ENCODE data around the gene CYP11A1.

The CYP11A1 gene

GRCh38 chr15:74367296-74367854, at the start of gene CYP11A1:
Gene CYP11A1, minus strand, starts transcription at chr15:74367646. Its CDS starts 61 bp downstream, at chr15:74367585.
- Histone ChIP-seq H3K27ac (no peak within 1 kb of the TSS), H3K4me3 (no peak within 1 kb of the TSS)

DNA sequence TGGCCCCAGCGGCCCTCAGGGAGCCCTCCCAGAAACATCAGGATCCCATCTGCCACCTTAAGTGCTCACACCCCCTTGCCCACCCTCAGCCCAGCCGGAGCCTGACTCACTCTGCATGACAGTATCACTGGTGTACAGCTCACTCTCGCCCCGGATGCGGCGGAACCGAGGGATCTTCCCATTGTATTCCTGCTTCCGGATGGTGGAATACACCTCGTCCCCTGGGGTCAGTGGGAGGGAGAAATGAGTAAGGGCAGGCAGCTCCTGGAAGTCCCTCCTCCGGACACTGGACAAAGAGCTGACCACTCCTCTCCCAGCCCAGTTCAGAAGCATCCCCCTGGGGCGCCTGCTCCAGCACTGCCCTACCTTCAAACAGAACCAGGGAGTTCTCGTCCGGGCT, 49.8 kb upstream of the CYP11A1 start:
- Histone ChIP-seq H3K4me3 (no peak overlapping the region), H3K27ac (peak overlapping the region in 1 of 21 experiments; percentile 46)

DNA sequence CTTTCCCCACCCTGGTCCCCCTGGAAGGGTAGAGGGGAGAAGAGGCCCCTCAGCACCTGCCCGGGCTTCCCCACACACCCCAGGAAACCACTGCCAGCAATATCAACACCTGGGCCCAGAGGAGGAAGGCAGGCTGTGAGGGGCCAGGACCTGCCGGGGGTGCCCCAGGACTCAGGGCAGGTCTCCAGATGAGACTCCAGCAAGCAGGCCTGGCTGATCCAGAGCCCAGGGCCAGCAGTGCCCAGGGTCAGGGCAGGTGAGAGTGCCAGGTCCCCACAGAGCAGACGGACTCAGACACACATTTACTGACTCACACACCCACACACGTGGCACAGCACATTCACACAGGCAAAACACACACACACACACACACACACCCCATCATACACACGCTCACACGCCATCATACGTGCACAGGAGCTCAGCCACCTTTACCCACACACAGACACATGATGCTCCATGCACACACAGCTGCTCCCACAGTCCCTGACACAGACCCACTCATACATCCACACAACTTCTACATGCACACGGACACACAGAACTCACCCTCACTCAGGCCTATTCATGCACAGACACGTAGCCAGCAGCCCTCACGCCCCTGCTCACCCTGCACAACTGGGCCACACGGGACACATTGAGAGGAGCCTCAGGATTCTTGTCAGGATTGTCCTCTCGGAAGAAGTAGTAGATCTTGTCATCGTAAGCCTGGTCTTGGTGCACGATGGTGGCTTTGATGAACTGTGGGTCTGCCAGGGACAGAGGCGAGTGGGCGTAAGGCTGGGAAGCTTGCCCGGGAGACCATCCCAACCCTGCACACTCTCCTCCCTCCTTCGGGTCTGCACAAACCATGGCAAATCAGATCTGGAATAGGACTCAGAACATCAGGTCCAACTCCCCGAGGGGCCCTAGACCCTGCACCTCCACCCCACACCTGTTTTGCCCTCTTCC, 48.8 kb upstream of the CYP11A1 start:
- Histone ChIP-seq H3K27ac (peak overlapping the region in 1 of 21 experiments; percentile 46), H3K4me3 (no peak overlapping the region)

DNA sequence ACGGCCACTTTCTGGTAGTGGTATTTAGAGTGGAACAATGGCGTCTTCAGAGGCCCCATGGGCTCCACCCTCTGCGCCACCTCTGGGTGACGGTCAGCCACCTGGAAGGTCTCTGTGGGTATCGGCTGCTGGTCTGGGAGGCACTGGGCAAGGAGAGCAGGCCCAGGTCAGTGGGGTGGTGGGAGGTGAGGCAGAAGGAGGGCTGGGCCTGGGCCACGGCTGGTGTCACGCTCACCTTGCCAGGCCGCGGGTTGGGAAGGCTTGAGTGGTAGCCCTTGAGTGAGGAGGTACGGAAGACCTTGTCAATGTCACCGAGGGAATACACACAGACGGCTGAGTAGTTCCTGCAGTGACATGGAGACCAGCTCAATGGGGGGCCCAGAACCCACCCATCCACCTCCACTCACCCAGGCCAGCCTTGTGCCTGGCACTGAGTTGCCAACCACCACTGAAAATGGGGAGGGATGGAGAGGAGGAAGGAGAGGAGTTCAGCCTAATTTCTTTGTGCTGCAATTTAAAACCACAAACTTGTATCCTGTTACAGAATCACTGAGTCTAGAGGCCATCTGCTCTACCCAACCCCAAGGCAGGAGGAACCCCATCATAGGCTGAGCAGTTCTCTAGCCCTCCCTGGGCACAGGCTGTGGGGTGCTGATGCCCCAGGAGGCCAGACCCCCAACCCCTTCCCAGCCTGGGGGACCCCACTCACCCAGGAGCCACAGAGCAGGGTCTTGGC, 47.3 kb upstream of the CYP11A1 start:
- Histone ChIP-seq H3K4me3 (no peak overlapping the region), H3K27ac (no peak overlapping the region)

GRCh38 chr15:74414081-74414580, 46.7 kb upstream of the CYP11A1 start:
- H3K27ac ChIP-seq: no peak overlapping the region

DNA sequence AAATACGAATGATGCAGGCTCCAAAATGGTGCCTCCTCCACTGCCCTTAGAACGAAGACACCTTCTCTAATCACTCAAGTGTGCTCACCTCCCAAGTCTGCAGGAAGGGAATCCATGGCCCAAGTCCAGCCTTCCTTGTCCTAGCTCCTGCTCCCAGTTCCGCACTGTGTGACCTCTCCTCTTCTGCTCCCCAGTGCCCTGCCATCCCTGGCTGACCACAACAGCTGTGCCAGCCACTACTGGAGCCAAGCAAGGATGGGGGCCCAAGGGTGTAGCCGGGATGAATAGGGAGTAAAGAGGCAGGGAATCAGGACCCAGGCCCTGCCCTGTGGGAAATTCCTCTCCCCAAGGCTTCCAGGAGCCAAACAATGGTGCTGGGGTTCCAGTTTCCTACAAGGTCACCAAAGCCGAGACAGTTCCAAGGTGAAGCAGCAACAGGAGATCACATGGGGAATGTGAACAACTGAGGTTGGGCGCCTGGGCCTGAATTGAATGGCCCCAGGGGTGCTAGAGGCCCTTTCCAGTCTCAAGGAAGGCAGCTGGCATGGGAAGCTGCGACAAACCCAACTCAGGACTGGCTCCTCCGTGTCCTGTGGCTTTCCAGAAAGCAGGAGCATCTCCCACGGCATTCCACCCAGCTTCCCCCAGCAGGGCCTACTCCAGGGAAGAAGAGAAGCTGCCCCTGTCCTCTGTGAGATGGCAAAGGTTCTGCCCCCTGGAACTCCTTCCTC, 46.1 kb upstream of the CYP11A1 start:
- no peak overlapping the region for H3K4me3 ChIP-seq
- no peak overlapping the region for H3K27ac ChIP-seq

More at GRCh38 chr15:74414081-74414580, 46.7 kb upstream of the CYP11A1 start:
- H3K4me3 ChIP-seq: no peak overlapping the region

- peak overlapping the region in 1 of 21 experiments; percentile 14 for H3K27ac ChIP-seq
These were observed 44.7 kb upstream of the CYP11A1 start for GRCh38 chr15:74412159-74412558.

GRCh38 chr15:74411686-74412085, 44.2 kb upstream of the CYP11A1 start:
- H3K27ac ChIP-seq: peak overlapping the region in 1 of 21 experiments; percentile 14
- no peak overlapping the region for H3K4me3 ChIP-seq

More at GRCh38 chr15:74412159-74412558, 44.7 kb upstream of the CYP11A1 start:
- no peak overlapping the region for H3K4me3 ChIP-seq

DNA sequence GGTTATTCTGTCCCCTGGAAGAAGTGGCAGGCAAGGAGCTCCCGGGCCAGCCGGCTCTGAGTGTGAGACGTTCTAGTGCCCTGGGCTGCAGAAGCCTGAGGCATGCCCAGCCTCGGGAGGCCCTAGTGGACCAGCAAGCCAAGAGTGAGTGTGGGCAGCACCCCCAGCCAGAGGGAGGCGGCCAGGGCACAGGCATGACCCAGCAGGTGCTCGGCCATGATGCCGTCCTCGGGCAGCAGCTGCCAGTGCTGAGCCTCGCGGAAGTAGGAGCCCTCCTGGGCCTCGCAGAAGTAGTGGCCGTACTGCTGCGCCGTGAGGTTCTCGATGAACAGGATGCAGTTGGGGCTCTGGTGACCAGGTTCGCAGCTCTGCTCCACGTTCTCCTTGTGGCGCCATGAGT, 43.1 kb upstream of the CYP11A1 start:
- Histone ChIP-seq H3K4me3 (no peak overlapping the region), H3K27ac (no peak overlapping the region)

GRCh38 chr15:74409225-74409624, 41.8 kb upstream of the CYP11A1 start:
- no peak overlapping the region for H3K4me3 ChIP-seq
- H3K27ac ChIP-seq: no peak overlapping the region

DNA sequence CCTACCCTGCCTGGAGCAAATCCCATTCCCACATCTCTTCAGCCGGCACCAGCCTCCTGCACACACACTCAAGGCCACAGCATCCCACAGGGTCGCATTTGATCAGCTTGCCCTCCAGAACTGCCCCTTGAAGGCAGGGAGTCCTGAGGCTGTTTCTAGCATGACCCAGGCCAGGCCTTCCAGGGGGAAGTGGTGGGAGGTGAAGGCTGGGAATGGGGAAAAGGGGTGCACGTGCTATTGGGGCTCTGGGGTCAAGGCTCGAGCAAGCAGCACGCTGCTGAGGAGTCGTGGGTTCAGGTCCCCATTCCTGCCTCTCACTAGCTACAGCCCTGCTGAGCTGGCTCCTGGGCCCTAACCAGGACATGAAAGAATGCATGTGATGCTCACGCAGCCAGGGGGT, 41.4 kb upstream of the CYP11A1 start:
- Histone ChIP-seq H3K27ac (no peak overlapping the region), H3K4me3 (no peak overlapping the region)

- Histone ChIP-seq H3K4me3 (no peak overlapping the region), H3K27ac (no peak overlapping the region)
These were observed 40.9 kb upstream of the CYP11A1 start for GRCh38 chr15:74408385-74408784.

GRCh38 chr15:74406992-74407705, 39.7 kb upstream of the CYP11A1 start:
- H3K27ac ChIP-seq: peak overlapping the region in 2 of 21 experiments; percentile 2 to 45

GRCh38 chr15:74406517-74406916, 39.1 kb upstream of the CYP11A1 start:
- Histone ChIP-seq H3K27ac (peak overlapping the region in 2 of 21 experiments; percentile 2 to 45), H3K4me3 (no peak overlapping the region)

More at GRCh38 chr15:74406992-74407705, 39.7 kb upstream of the CYP11A1 start:
- no peak overlapping the region for H3K4me3 ChIP-seq

DNA sequence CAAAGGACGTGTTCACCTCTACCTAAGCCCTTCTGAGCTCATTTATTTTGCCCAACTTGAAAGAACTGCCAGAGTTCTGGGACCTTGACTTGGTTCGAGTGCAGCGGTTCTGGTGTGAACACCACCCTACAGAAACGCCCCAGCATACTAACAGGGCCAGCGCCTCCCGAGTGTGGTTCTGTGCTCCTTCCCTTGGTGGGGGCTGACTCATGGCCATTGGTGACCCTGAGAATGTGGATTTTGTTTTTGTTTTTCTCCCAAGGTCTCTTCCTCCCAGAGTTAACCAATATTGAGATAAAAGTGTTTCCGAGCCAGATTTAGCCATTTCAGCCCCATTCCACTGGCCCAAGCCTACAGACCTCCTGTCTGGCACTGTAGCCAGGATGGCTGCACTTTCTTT, 38.4 kb upstream of the CYP11A1 start:
- no peak overlapping the region for H3K27ac ChIP-seq

DNA sequence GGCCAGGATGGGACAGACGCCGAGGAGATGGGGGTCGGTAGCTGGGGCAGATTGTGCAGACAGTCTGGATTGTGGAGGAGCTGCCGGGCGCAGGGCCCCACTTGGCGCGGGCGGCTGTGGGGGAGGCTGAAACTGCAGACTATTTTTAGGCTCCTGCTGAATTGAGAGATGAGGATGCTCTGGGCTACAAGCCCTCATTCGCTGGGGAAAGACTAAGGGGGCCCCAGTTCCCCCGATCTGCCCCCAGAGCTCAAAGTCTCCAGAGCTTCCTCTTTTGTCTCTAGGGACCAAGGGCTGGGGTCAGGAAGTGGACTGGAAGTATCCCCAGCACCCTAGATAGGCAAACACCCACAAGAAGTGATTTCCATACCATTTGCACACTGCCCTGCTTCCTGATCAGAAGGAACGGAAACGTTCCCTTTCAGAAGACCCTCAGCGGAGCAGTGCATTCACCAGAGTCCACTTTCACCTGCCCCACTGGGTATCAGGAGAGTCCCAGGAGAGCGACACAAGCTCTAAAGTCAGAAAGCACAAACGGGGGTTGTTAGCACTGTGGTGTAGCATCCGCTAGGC, 36.6 kb upstream of the CYP11A1 start:
- Histone ChIP-seq H3K4me3 (no peak overlapping the region), H3K27ac (peak overlapping the region in 6 of 21 experiments; percentile 21 to 84 (median 76))

More for the DNA sequence above, 38.4 kb upstream of the CYP11A1 start:
- no peak overlapping the region for H3K4me3 ChIP-seq

GRCh38 chr15:74403588-74403919, 36.1 kb upstream of the CYP11A1 start:
- peak overlapping the region in 8 of 21 experiments; percentile 21 to 84 (median 68) for H3K27ac ChIP-seq
- no peak overlapping the region for H3K4me3 ChIP-seq

- peak overlapping the region in 11 of 21 experiments; percentile 8 to 84 (median 45) for H3K27ac ChIP-seq
- no peak overlapping the region for H3K4me3 ChIP-seq
These were observed 35.6 kb upstream of the CYP11A1 start for GRCh38 chr15:74402873-74403587.

All from skin epidermis (tissue), 12 donors.